Large intestine (tissue), 3 donors: Measurements from ENCODE around the gene OSCAR. TPM values are rescaled to one million over a fixed set of nuclear protein-coding genes. Genes with fewer than 3 reads are reported as not detected.
"Not testable (repeated sequence)": the region's sequence is repeated elsewhere in the genome, so short reads cannot be mapped to it uniquely, and the experiment has no call there.

Experiments used
- DNase-seq, 2 donors: peaks; one replicate each; pipeline versions ENCODE4 v3.0.0 to v3.0.0-alpha.2; 2013
- H3K27ac ChIP-seq: one replicate; pipeline ENCODE4 v1.5.1; 2013; ENCODE audit warnings: low read length
- H3K27me3 ChIP-seq: 2 replicates; pipeline ENCODE4 v1.6.1; 2013; ENCODE audit warnings: low read length; ENCODE audit not compliant: control insufficient read depth, insufficient read depth
- H3K36me3 ChIP-seq: 2 replicates; pipeline ENCODE4 v1.6.1; 2013; ENCODE audit warnings: low read length; ENCODE audit not compliant: control insufficient read depth, insufficient read depth
- H3K4me1 ChIP-seq: one replicate; pipeline ENCODE4 v1.6.1; 2013; ENCODE audit warnings: low read length; ENCODE audit not compliant: control insufficient read depth, insufficient read depth
- H3K4me3 ChIP-seq: one replicate; pipeline ENCODE4 v1.5.1; 2013; ENCODE audit warnings: low read length
- H3K9me3 ChIP-seq: one replicate; pipeline ENCODE4 v1.6.1; 2013; ENCODE audit warnings: mild to moderate bottlenecking, low read depth, low read length, moderate library complexity; ENCODE audit not compliant: control insufficient read depth
- WGBS: methylation state at CpG from one replicate; pipeline ENCODE4 v1.1.5; 2013; ENCODE audit warnings: low lambda C conversion rate; ENCODE audit not compliant: insufficient coverage; 5-methylcytosine and 5-hydroxymethylcytosine counted together
- polyA plus RNA-seq: library from polyadenylated mRNA; unstranded; fragments of 120-200 nt; gene quantifications from one replicate; pipeline ENCODE4 v1.2.1, GENCODE V29; 2013

OSCAR gene
- polyA plus RNA-seq, 1 donor, result 0.31 TPM

- 100% methylated on average over 1 of the region's 11 CpGs for WGBS
Observed at GRCh38 chr19:54104998-54105715, 4.6 kb upstream of the OSCAR start.

GRCh38 chr19:54102421-54103169, 2.0 kb upstream of the OSCAR start, which contains the start of gene NDUFA3:
Gene NDUFA3, plus strand, starts transcription at chr19:54102855. Its CDS starts 24 bp downstream, at chr19:54102879.
- peak; percentile 99 to 100 for DNase-seq
- Histone ChIP-seq H3K27ac (no peak within 1 kb of the TSS), H3K36me3 (peaks cover 18% of the 10 kb centered on the region), H3K4me3 (peak within 1 kb of the TSS; percentile 94), H3K27me3 (no peaks in the 10 kb centered on the region), H3K9me3 (no peaks in the 10 kb centered on the region), H3K4me1 (no peaks in the 10 kb centered on the region)
- 0% methylated on average over 1 of the region's 54 CpGs for WGBS

More at GRCh38 chr19:54104998-54105715, 4.6 kb upstream of the OSCAR start:
- H3K9me3 ChIP-seq, result no peaks in the 10 kb centered on the region
- H3K27ac ChIP-seq, result no peak overlapping the region
- H3K36me3 ChIP-seq, result peaks cover 38% of the 10 kb centered on the region
- DNase-seq, result no peak
- H3K4me3 ChIP-seq, result no peak overlapping the region
- H3K27me3 ChIP-seq, result no peaks in the 10 kb centered on the region
- no peaks in the 10 kb centered on the region for H3K4me1 ChIP-seq

- not testable (repeated sequence) for H3K36me3 ChIP-seq, DNase-seq, H3K4me3 ChIP-seq, H3K9me3 ChIP-seq, H3K4me1 ChIP-seq, H3K27ac ChIP-seq
- peaks cover 25% of the 10 kb centered on the region for H3K27me3 ChIP-seq
- no CpG with 5 or more reads among the region's 9 CpGs for WGBS
Observed at GRCh38 chr19:54099903-54100255, 724 bp downstream of the OSCAR start.

- 100% methylated on average over 2 of the region's 12 CpGs for WGBS
- H3K27me3 ChIP-seq, result peaks cover 30% of the 10 kb centered on the region
- no peaks in the 10 kb centered on the region for H3K9me3 ChIP-seq
- H3K36me3 ChIP-seq, result no peaks in the 10 kb centered on the region
- H3K27ac ChIP-seq, result no peak overlapping the region
- H3K4me1 ChIP-seq, result no peaks in the 10 kb centered on the region
- no peak for DNase-seq
- no peak overlapping the region for H3K4me3 ChIP-seq
Observed at GRCh38 chr19:54099190-54099902, 1.3 kb downstream of the OSCAR start.

GRCh38 chr19:54096617-54097106, 3.9 kb downstream of the OSCAR start:
- H3K36me3 ChIP-seq, result no peaks in the 10 kb centered on the region
- 33% methylated on average over 2 of the region's 14 CpGs for WGBS
- no peaks in the 10 kb centered on the region for H3K4me1 ChIP-seq
- H3K4me3 ChIP-seq, result peak overlapping the region; percentile 10
- DNase-seq, result peak in 1 of 2 donors; percentile 43
- no peak overlapping the region for H3K27ac ChIP-seq
- H3K9me3 ChIP-seq, result no peaks in the 10 kb centered on the region
- peaks cover 30% of the 10 kb centered on the region for H3K27me3 ChIP-seq

GRCh38 chr19:54095859-54096616, 4.6 kb downstream of the OSCAR start:
- not testable (repeated sequence) for H3K27ac ChIP-seq, H3K4me3 ChIP-seq, H3K9me3 ChIP-seq, H3K36me3 ChIP-seq, H3K4me1 ChIP-seq
- WGBS, result 0% methylated on average over 1 of the region's 46 CpGs
- peak; percentile 35 to 55 for DNase-seq
- H3K27me3 ChIP-seq, result peaks cover 30% of the 10 kb centered on the region

- H3K27ac ChIP-seq, result no peak overlapping the region
- no peaks in the 10 kb centered on the region for H3K9me3 ChIP-seq
- H3K4me3 ChIP-seq, result no peak overlapping the region
- H3K4me1 ChIP-seq, result no peaks in the 10 kb centered on the region
- H3K36me3 ChIP-seq, result no peaks in the 10 kb centered on the region
- WGBS, result no CpG with 5 or more reads among the region's 22 CpGs
- peaks cover 30% of the 10 kb centered on the region for H3K27me3 ChIP-seq
- DNase-seq, result no peak
Observed at GRCh38 chr19:54095136-54095858, 5.3 kb downstream of the OSCAR start.

GRCh38 chr19:54094426-54095000, 6.1 kb downstream of the OSCAR start:
- DNase-seq, result no peak
- Histone ChIP-seq H3K4me1 (no peaks in the 10 kb centered on the region), H3K27me3 (peaks cover 30% of the 10 kb centered on the region), H3K36me3 (no peaks in the 10 kb centered on the region), H3K27ac (no peak overlapping the region), H3K9me3 (no peaks in the 10 kb centered on the region), H3K4me3 (no peak overlapping the region)
- WGBS, result no CpG with 5 or more reads among the region's 17 CpGs

- WGBS, result no CpG with 5 or more reads among the region's 3 CpGs
- no peaks in the 10 kb centered on the region for H3K27me3 ChIP-seq
- H3K4me1 ChIP-seq, result no peaks in the 10 kb centered on the region
- no peaks in the 10 kb centered on the region for H3K36me3 ChIP-seq
- no peaks in the 10 kb centered on the region for H3K9me3 ChIP-seq
- H3K4me3 ChIP-seq, result no peak overlapping the region
- DNase-seq, result no peak
- no peak overlapping the region for H3K27ac ChIP-seq
Observed at GRCh38 chr19:54084410-54084809, 16.2 kb downstream of the OSCAR start.
